HEK293 (cell line): Measurements from ENCODE around the gene SGMS1.

ENCODE experiments used
- CTCF ChIA-PET: fragments of 350-600 bp; formaldehyde crosslinking; extraction: SDS; loops from one replicate; lab custom pipeline; 2021; ENCODE audit warnings: antibody characterized with exemption; lab: Yijun Ruan, JAX
- POLR2A ChIA-PET: fragments of 300-600 bp; formaldehyde crosslinking; extraction: SDS; loops from one replicate; lab custom pipeline; 2020; ENCODE audit warnings: antibody characterized with exemption, inconsistent platforms; lab: Yijun Ruan, JAX
- H3K27ac ChIP-seq: fragments of 200-500 bp; sonication (Bioruptor generic); 2 replicates; pipeline ENCODE4 v1.5.1; 2014; ENCODE audit warnings: low read depth, low read length, control low read depth, inconsistent platforms; ENCODE audit errors: extremely low read depth
- H3K36me3 ChIP-seq, 2 experiments: fragments of 200-500 bp in 1 of 2; sonication (Bioruptor generic) in 1 of 2; 1 replicate in 1 of 2; 2 replicates in 1 of 2; pipeline ENCODE4 v1.5.1; 2014 to 2017; ENCODE audit warnings: inconsistent platforms in 2 of 2, low read length in 2 of 2; ENCODE audit not compliant: control insufficient read depth in 2 of 2, insufficient read depth in 1 of 2
- H3K4me1 ChIP-seq: fragments of 200-500 bp; sonication (Bioruptor generic); 2 replicates; pipeline ENCODE4 v1.5.1; 2014; ENCODE audit warnings: mild to moderate bottlenecking, low read length, inconsistent platforms; ENCODE audit not compliant: control insufficient read depth, insufficient read depth
- H3K4me3 ChIP-seq: 2 replicates; pipeline ENCODE4 v1.5.1; 2011; ENCODE audit warnings: low read depth, mild to moderate bottlenecking, control low read depth, low read length, moderate library complexity
- H3K9me3 ChIP-seq: fragments of 200-500 bp; sonication (Bioruptor generic); 2 replicates; pipeline ENCODE4 v1.5.1; 2014; ENCODE audit warnings: low read depth, low read length, inconsistent platforms; ENCODE audit not compliant: control insufficient read depth, insufficient read depth
- BCL11A ChIP-seq: fragments of 450-650 bp; formaldehyde crosslinking; IDR thresholded peaks from 2 replicates; pipeline ENCODE4 v1.5.1; 2016; ENCODE audit warnings: low read depth, missing biosample characterization, missing genetic modification characterization
- HIC1 ChIP-seq: fragments of 450-650 bp; formaldehyde crosslinking; IDR thresholded peaks from 2 replicates; pipeline ENCODE4 v1.5.1; 2016; ENCODE audit warnings: missing biosample characterization, missing genetic modification characterization
- KLF17 ChIP-seq: fragments of 450-650 bp; formaldehyde crosslinking; IDR thresholded peaks from 2 replicates; pipeline ENCODE4 v1.5.1; 2016; ENCODE audit warnings: missing biosample characterization, missing genetic modification characterization
- KLF8 ChIP-seq: fragments of 450-650 bp; formaldehyde crosslinking; IDR thresholded peaks from 2 replicates; pipeline ENCODE4 v1.5.1; 2016; ENCODE audit warnings: missing biosample characterization, missing genetic modification characterization
- MYNN ChIP-seq: fragments of 450-650 bp; formaldehyde crosslinking; IDR thresholded peaks from 2 replicates; pipeline ENCODE4 v1.5.1; 2016; ENCODE audit warnings: missing biosample characterization, missing genetic modification characterization, borderline replicate concordance
- OVOL3 ChIP-seq: fragments of 450-650 bp; formaldehyde crosslinking; IDR thresholded peaks from 2 replicates; pipeline ENCODE4 v1.5.1; 2016; ENCODE audit warnings: missing biosample characterization, missing genetic modification characterization
- RBAK ChIP-seq: fragments of 450-650 bp; formaldehyde crosslinking; IDR thresholded peaks from 2 replicates; pipeline ENCODE4 v1.5.1; 2016; ENCODE audit warnings: missing biosample characterization, missing genetic modification characterization
- SP3 ChIP-seq: fragments of 450-650 bp; formaldehyde crosslinking; IDR thresholded peaks from 2 replicates; pipeline ENCODE4 v1.5.1; 2016; ENCODE audit warnings: missing biosample characterization, missing genetic modification characterization
- YY2 ChIP-seq: fragments of 450-650 bp; formaldehyde crosslinking; IDR thresholded peaks from 2 replicates; pipeline ENCODE4 v1.5.1; 2016; ENCODE audit warnings: missing biosample characterization, missing genetic modification characterization
- ZBTB11 ChIP-seq: fragments of 450-650 bp; formaldehyde crosslinking; conservative IDR thresholded peaks from 2 replicates; pipeline ENCODE4 v1.5.1; 2016; ENCODE audit warnings: low read depth, missing biosample characterization, missing genetic modification characterization
- ZBTB17 ChIP-seq: fragments of 450-650 bp; formaldehyde crosslinking; IDR thresholded peaks from 2 replicates; pipeline ENCODE4 v1.5.1; 2016; ENCODE audit warnings: missing biosample characterization, missing genetic modification characterization
- ZBTB20 ChIP-seq: fragments of 450-650 bp; formaldehyde crosslinking; IDR thresholded peaks from 2 replicates; pipeline ENCODE4 v1.5.1; 2016; ENCODE audit warnings: missing biosample characterization, missing genetic modification characterization
- ZBTB8A ChIP-seq: fragments of 450-650 bp; formaldehyde crosslinking; IDR thresholded peaks from 2 replicates; pipeline ENCODE4 v1.5.1; 2016; ENCODE audit warnings: missing biosample characterization, missing genetic modification characterization
- ZNF18 ChIP-seq: fragments of 450-650 bp; formaldehyde crosslinking; IDR thresholded peaks from 2 replicates; pipeline ENCODE4 v1.5.1; 2016; ENCODE audit warnings: missing biosample characterization, missing genetic modification characterization
- ZNF24 ChIP-seq: fragments of 450-650 bp; formaldehyde crosslinking; IDR thresholded peaks from 2 replicates; pipeline ENCODE4 v1.5.1; 2016; ENCODE audit warnings: missing biosample characterization, missing genetic modification characterization
- ZNF354C ChIP-seq: fragments of 450-650 bp; formaldehyde crosslinking; IDR thresholded peaks from 2 replicates; pipeline ENCODE4 v1.5.1; 2016; ENCODE audit warnings: missing biosample characterization, missing genetic modification characterization, low read depth, borderline replicate concordance
- ZNF366 ChIP-seq: fragments of 450-650 bp; formaldehyde crosslinking; conservative IDR thresholded peaks from 2 replicates; pipeline ENCODE4 v1.5.1; 2016; ENCODE audit warnings: missing biosample characterization, missing genetic modification characterization
- ZNF501 ChIP-seq: fragments of 450-650 bp; formaldehyde crosslinking; IDR thresholded peaks from 2 replicates; pipeline ENCODE4 v1.5.1; 2016; ENCODE audit warnings: missing biosample characterization, missing genetic modification characterization
- ZNF521 ChIP-seq: fragments of 450-650 bp; formaldehyde crosslinking; IDR thresholded peaks from 2 replicates; pipeline ENCODE4 v1.5.1; 2017; ENCODE audit warnings: missing biosample characterization, mild to moderate bottlenecking, missing genetic modification characterization
- ZNF645 ChIP-seq: fragments of 450-650 bp; formaldehyde crosslinking; IDR thresholded peaks from 2 replicates; pipeline ENCODE4; 2016; ENCODE audit warnings: missing biosample characterization, missing genetic modification characterization
- ZNF660 ChIP-seq: fragments of 450-650 bp; IDR thresholded peaks from 2 replicates; pipeline ENCODE4 v1.5.1; 2018; ENCODE audit warnings: missing biosample characterization, mild to moderate bottlenecking, missing genetic modification characterization
- ZNF843 ChIP-seq: fragments of 450-650 bp; formaldehyde crosslinking; IDR thresholded peaks from 2 replicates; pipeline ENCODE4 v1.5.1; 2016; ENCODE audit warnings: missing biosample characterization, missing genetic modification characterization
- ZSCAN23 ChIP-seq: fragments of 450-650 bp; formaldehyde crosslinking; IDR thresholded peaks from 2 replicates; pipeline ENCODE4 v1.5.1; 2016; ENCODE audit warnings: missing biosample characterization, missing genetic modification characterization
- ZSCAN30 ChIP-seq: fragments of 450-650 bp; IDR thresholded peaks from 2 replicates; pipeline ENCODE4 v1.5.1; 2018; ENCODE audit warnings: missing biosample characterization, mild to moderate bottlenecking, missing genetic modification characterization, moderate library complexity
- ZXDB ChIP-seq: fragments of 450-650 bp; formaldehyde crosslinking; IDR thresholded peaks from 2 replicates; pipeline ENCODE4 v1.5.1; 2016; ENCODE audit warnings: missing biosample characterization, missing genetic modification characterization
- TF ChIP-seq, protein P1 (sequence below): fragments of 450-650 bp; IDR thresholded peaks from 2 replicates; pipeline ENCODE4 v1.5.1; 2018; ENCODE audit warnings: missing biosample characterization, mild to moderate bottlenecking, missing genetic modification characterization

SGMS1 gene

GRCh38 chr10:50417886-50418830 lies 205.6 kb downstream of the SGMS1 start:
- Histone ChIP-seq H3K27ac (peak overlapping the region; percentile 58; the same call in 1 of the 2 replicates), H3K4me1 (peaks cover 4% of the 10 kb centered on the region), H3K9me3 (no peaks in the 10 kb centered on the region), H3K4me3 (peak overlapping the region; percentile 73), H3K36me3 (no peaks in the 10 kb centered on the region)
- POLR2A ChIA-PET = interaction anchor here (0.6 to 1.7 kb wide), 7 partner anchors 10 to 206 kb away, joined by 3 to 8 read pairs (median 4); partner anchors contain the start of gene SGMS1
- CTCF ChIA-PET = interaction anchor here (0.5 to 1.6 kb wide), 6 partner anchors 10 to 203 kb away, joined by 3 to 5 read pairs (median 4); no protein-coding TSS in a partner anchor
- TF ChIP-seq, protein P1, sequence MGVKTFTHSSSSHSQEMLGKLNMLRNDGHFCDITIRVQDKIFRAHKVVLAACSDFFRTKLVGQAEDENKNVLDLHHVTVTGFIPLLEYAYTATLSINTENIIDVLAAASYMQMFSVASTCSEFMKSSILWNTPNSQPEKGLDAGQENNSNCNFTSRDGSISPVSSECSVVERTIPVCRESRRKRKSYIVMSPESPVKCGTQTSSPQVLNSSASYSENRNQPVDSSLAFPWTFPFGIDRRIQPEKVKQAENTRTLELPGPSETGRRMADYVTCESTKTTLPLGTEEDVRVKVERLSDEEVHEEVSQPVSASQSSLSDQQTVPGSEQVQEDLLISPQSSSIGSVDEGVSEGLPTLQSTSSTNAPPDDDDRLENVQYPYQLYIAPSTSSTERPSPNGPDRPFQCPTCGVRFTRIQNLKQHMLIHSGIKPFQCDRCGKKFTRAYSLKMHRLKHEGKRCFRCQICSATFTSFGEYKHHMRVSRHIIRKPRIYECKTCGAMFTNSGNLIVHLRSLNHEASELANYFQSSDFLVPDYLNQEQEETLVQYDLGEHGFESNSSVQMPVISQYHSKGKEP = 0 out of 2 replicates have a peak, but pooled peaks have one; percentile 17
- TF ChIP-seq KLF8 (tag by site-specific recombination) = peak; percentile 76
- TF ChIP-seq ZSCAN23 (tag by site-specific recombination) = no peak
- peak; percentile 18; the same call in 1 of the 2 replicates for TF ChIP-seq ZXDB (tag by site-specific recombination)
- peak; percentile 93 for TF ChIP-seq ZBTB8A (tag by site-specific recombination)
- no peak for TF ChIP-seq ZNF501 (tag by site-specific recombination)
- TF ChIP-seq YY2 (tag by site-specific recombination) = no peak
- no peak for TF ChIP-seq MYNN (tag by site-specific recombination)
- TF ChIP-seq ZNF354C (tag by site-specific recombination) = no peak
- TF ChIP-seq HIC1 = no peak
- TF ChIP-seq ZBTB17 (tag by site-specific recombination) = peak; percentile 56; the same call in 1 of the 2 replicates
- TF ChIP-seq ZSCAN30 (tag by site-specific recombination) = peak; percentile 71; the same call in 1 of the 2 replicates
- no peak for TF ChIP-seq OVOL3 (tag by site-specific recombination)
- TF ChIP-seq BCL11A = no peak
- TF ChIP-seq ZNF521 (tag by site-specific recombination) = no peak
- TF ChIP-seq ZNF24 (tag by site-specific recombination) = no peak
- TF ChIP-seq RBAK = no peak
- TF ChIP-seq ZNF660 = peak; percentile 86
- no peak for TF ChIP-seq SP3
- no peak for TF ChIP-seq ZNF18
- no peak for TF ChIP-seq ZNF645 (tag by site-specific recombination)
- 0 out of 2 replicates have a peak, but pooled peaks have one; percentile 32 for TF ChIP-seq KLF17 (tag by site-specific recombination)
- TF ChIP-seq ZNF843 = no peak
- 0 out of 2 replicates have a peak, but pooled peaks have one; percentile 13 for TF ChIP-seq ZBTB11 (tag by site-specific recombination)
- TF ChIP-seq ZNF366 (tag by site-specific recombination) = no peak
- peak; percentile 52; the same call in 1 of the 2 replicates for TF ChIP-seq ZBTB20 (tag by site-specific recombination)
